Liver (tissue), 3 donors: ENCODE results near the gene C2orf76.

ENCODE experiments used
- ATF3 ChIP-seq: IDR thresholded peaks from 2 replicates; pipeline ENCODE4 v1.6.1; 2016; ENCODE audit warnings: antibody characterized with exemption
- CTCF ChIP-seq: fragments of 150-350 bp; IDR thresholded peaks from 2 replicates; pipeline ENCODE4 v1.5.1; 2017; ENCODE audit warnings: improper control_type of control experiment, low read depth, low read length; ENCODE audit not compliant: missing input control
- EGR1 ChIP-seq, 2 donors: IDR thresholded peaks; 2 replicates each; pipeline ENCODE4 v1.6.1; 2016 to 2018; ENCODE audit warnings: antibody characterized with exemption in 2 of 2, low read depth in 2 of 2
- FOXA1 ChIP-seq: IDR thresholded peaks from 2 replicates; pipeline ENCODE4 v1.6.1; 2016; ENCODE audit warnings: antibody characterized with exemption
- HNF4A ChIP-seq, 2 donors: conservative IDR thresholded peaks; 2 replicates each; pipeline ENCODE4 v1.6.1; 2016; ENCODE audit warnings: antibody characterized with exemption in 2 of 2, mild to moderate bottlenecking in 2 of 2
- JUND ChIP-seq, 2 donors: IDR thresholded peaks; 2 replicates each; pipeline ENCODE4 v1.6.1; 2016; ENCODE audit warnings: antibody characterized with exemption in 2 of 2
- MAX ChIP-seq: IDR thresholded peaks from 2 replicates; pipeline ENCODE4 v1.6.1; 2016; ENCODE audit warnings: antibody characterized with exemption
- RAD21 ChIP-seq, 2 donors: IDR thresholded peaks; 2 replicates each; pipeline ENCODE4 v1.6.1; 2016; ENCODE audit warnings: antibody characterized with exemption in 2 of 2, mild to moderate bottlenecking in 2 of 2
- REST ChIP-seq: IDR thresholded peaks from 2 replicates; pipeline ENCODE4 v1.6.1; 2016; ENCODE audit warnings: antibody characterized with exemption, mild to moderate bottlenecking
- RXRA ChIP-seq, 2 donors: IDR thresholded peaks; 2 replicates each; pipeline ENCODE4 v1.6.1; 2017 to 2018; ENCODE audit warnings: antibody characterized with exemption in 2 of 2, mild to moderate bottlenecking in 1 of 2
- SP1 ChIP-seq: IDR thresholded peaks from 2 replicates; pipeline ENCODE4 v1.6.1; 2018; ENCODE audit warnings: antibody characterized with exemption, mild to moderate bottlenecking
- TAF1 ChIP-seq: conservative IDR thresholded peaks from 2 replicates; pipeline ENCODE4 v1.6.1; 2016; ENCODE audit warnings: antibody characterized with exemption, mild to moderate bottlenecking
- donor health status: healthy.
- donor health status: healthy.

GRCh38 chr2:119387381-119388129 lies 20.9 kb upstream of the C2orf76 start:
- TF ChIP-seq TAF1 (no peak), SP1 (peak; percentile 78), CTCF (no peak), JUND (IDR thresholded peaks at IDR 0.05) (peak; percentile 28 to 45), RXRA (IDR thresholded peaks at IDR 0.05) (peak; percentile 34 to 61), ATF3 (peak; percentile 46), FOXA1 (no peak), RAD21 (IDR thresholded peaks at IDR 0.05) (peak; percentile 35 to 56), MAX (peak; percentile 58), REST (peak; percentile 14), HNF4A (conservative IDR thresholded peaks at IDR 0.05) (peak; percentile 39 to 71), EGR1 (IDR thresholded peaks at IDR 0.05; ENCODE audit: low read depth in 2 of 2) (peak in 1 of 2 donors; percentile 34)
